Fibroblast of peridontal ligament (primary cell): ENCODE results near the gene HS3ST4.

ENCODE experiments used
- DNase-seq: peaks from one replicate; pipeline ENCODE4 v3.0.0-alpha.2; 2010; ENCODE audit errors: extremely low read depth

HS3ST4 gene

DNA sequence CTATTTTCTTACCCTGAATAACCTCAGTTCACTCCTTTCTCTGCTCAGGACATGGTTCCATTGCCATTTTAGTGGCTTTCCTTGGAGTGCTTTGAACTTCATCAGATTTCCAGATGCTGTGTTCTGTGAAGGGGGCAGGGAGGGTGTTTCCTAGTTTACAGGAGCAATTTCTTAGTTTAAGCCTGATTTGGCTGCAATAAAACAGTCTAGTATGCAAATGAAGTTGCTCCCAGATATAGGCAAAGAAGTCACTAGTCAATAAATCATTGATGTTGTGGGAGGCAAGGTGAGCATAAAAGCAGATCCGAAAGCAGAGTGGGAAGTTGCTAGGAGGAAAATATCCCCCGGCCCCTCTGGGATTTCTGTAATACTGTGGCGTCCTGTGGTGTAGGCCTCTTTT, 202.3 kb downstream of the HS3ST4 start:
- no peak for DNase-seq

GRCh38 chr16:25895380-25895779, 203.6 kb downstream of the HS3ST4 start:
- DNase-seq = no peak

DNA sequence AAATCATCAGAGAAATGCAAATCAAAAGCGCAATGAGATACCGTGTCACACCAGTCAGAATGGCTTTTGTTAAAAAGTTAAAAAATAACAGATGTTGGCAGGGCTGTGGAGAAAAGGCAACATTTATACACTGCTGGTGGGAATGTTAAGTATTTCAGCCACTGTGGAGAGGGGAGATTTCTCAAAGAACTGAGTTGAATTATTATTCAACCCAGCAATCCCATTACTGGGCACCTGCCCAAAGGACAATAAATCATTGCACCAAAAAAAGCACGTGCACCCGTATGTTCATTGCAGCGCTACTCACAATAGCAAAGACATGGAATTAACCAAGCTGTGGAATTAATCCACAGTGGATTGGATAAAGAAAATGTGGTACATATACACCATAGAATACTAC, 204.7 kb downstream of the HS3ST4 start:
- no peak for DNase-seq

DNA sequence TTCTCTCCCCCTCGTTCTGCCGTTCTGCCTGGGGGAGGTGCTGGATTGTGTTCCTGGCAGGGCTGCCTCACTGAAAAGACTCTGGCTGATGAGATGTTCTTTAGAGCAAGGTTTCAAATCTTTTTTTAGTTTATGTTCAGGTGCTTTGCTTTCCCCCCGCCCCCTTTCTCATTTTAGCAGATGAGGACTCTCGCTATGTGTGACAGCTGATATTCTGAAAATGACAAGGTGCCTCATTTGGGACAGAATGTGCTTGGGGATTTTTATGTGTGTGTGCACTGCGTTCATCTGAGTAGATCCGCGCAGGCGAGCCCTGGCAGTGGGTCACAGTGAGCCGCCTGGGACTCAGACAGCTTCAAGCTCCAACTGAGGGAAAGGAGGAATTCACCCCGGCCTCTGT, 205.9 kb downstream of the HS3ST4 start:
- no peak for DNase-seq

GRCh38 chr16:25905810-25906209, 214.1 kb downstream of the HS3ST4 start:
- DNase-seq = no peak

- no peak for DNase-seq
Measured at GRCh38 chr16:25910971-25911370, 219.2 kb downstream of the HS3ST4 start.

DNA sequence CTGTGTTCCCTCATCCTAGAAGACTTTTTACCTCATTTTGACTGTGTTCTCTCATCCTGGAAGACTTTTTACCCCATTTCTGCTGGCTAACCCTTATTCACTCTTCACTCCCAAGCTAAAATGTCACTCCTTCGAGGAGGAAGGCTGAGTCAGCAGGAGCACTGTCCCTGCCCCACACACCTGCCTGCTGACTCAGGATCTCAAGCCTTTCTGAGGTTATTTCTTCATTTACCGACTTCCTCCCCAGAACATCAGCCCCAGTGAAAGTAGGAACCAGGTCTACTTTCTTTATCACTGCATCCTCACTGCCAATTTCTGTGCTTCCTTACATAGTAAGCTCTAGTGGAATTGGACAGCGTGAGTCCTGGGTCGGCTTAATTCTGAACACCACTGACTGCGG, 220.6 kb downstream of the HS3ST4 start:
- DNase-seq = no peak

- no peak for DNase-seq
Measured at GRCh38 chr16:25914357-25914962, 222.7 kb downstream of the HS3ST4 start.

GRCh38 chr16:25916037-25916436, 224.3 kb downstream of the HS3ST4 start:
- no peak for DNase-seq

DNA sequence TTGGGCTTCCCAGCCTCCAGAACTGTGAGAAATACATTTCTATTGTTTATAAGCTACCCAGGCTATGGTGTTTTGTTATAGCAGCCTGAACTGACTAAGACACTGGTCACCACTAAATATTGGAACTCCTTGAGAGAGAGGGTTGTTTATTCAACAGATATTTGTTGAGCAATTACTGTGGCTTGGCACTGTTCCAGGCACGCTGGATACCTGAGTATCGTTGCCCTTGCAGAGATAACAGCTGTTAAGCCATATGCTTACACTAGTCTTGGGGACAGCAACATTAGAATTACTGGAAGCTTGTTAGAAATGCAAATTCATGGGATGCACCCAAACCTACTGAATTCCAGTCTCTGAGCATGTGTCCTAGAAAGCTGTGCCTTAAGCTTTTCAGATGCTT, 230.7 kb downstream of the HS3ST4 start:
- no peak for DNase-seq

GRCh38 chr16:25925421-25925820, 233.7 kb downstream of the HS3ST4 start:
- no peak for DNase-seq

- no peak for DNase-seq
Measured at GRCh38 chr16:25931473-25932035, 239.8 kb downstream of the HS3ST4 start.

DNA sequence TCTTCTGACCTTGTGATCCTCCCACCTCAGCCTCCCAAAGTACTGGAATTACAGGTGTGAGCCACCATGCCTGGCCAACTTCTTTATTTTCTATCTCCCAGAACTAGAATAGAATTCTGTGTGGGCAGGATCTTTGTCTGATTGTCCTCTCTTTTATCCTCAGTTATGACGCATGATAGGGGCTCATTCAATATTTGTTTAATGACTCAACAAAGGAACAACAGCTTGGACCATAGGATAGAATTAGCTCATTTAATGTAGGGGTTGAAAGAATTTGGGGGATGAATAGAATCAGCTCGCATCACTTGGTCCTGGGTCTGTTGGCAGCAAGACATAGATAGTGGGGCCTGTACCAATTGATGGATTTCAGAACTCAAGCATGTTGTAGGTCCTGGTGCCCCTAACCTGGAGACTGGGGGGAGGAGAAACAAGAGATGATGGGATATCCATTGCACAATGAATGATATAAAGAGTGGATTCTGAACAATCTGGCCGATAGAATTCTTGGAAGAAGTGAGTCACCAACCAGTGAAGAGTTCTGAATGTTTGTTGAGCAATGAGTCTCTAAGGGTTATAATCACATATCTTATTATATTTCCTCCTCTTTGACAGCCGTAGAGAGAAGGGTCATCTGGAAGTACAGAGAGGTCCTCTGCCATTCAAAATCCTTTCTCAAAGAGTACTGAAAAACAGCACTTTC, 250.2 kb downstream of the HS3ST4 start:
- DNase-seq = no peak

DNA sequence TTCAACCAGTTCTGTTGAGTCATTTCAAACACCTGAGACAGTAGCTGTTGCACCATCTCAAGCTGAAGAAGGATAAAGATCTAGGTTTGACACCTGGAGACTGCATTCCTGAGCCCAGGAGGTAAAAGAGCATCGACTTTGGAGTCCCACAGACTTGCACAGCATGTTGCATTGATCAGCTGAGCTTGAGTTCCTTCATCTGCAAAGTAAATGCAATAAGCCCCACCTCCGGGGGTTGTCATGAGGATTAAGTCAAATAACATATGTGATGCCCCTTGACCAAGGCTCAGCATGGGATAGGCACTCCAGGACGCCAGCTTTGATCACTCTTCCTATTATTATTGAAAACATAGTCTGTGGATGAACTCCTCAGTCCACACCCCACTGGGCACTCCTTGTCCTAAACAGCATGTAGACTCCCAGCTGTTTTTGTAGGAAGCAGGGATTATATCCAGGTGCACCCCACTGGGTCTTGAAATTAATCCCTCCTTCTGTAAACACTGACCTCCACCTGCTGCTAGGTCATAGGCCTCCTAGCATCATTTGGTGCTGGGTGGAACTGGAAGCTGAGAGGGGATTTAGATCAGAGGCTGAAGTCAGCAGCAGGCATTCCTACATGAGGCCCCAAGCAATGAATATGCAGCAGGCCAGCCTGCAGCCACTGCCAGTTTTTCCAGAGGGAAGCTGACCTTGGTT, 259.0 kb downstream of the HS3ST4 start:
- no peak for DNase-seq

- DNase-seq = no peak
Measured at GRCh38 chr16:25951999-25952398, 260.2 kb downstream of the HS3ST4 start.

GRCh38 chr16:25952983-25953382, 261.2 kb downstream of the HS3ST4 start:
- no peak for DNase-seq

- no peak for DNase-seq
Measured at GRCh38 chr16:25957707-25958106, 265.9 kb downstream of the HS3ST4 start.

DNA sequence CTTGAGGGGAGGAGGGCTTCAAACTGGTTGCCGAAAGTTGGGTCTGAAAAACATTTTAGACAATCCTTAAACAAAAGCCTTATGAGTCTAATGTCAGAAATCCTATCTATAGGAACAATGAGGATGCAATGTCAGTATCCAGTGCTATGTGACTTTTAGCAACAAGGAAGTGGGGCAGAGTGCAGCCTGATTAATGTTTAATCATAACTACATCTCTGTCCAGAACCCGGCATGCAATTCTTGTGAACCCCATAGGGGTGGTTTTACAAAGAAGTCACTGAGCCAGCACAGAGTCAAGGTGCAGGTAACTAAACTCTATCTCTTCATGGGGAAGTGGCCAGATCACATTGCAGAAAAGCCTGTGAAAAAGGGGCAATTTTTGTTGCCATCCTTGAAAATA, 267.5 kb downstream of the HS3ST4 start:
- DNase-seq = no peak

- no peak for DNase-seq
Measured at GRCh38 chr16:25966172-25967097, 274.7 kb downstream of the HS3ST4 start.

- no peak for DNase-seq
Measured at GRCh38 chr16:25977121-25977520, 285.4 kb downstream of the HS3ST4 start.

- no peak for DNase-seq
Measured at GRCh38 chr16:25978218-25978617, 286.5 kb downstream of the HS3ST4 start.

DNA sequence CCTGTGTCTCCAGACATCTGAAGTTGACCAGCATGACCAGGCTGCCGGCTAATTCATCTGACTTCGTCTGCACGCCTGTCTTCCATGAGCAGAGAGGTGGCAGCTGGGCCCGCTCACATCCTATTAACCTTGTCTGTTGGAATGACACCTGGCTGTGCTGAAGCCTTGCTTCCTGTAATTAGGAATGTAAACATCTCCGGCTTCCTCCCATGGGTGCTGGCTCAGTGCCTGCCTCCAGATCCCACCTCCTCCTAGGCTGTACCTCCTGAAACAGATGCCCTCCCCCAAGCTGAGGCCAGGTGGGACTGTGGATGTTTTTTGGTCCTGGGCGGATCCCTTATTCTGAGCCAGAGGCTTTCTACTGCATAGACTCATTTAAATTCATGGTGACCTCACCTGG, 296.3 kb downstream of the HS3ST4 start:
- DNase-seq = no peak
